OCI-LY7 (cell line): ENCODE data around the gene LSG1.

Experiments
- EZH2phosphoT487 ChIP-seq: fragments of 200-600 bp; sonication (generic); IDR thresholded peaks from 2 replicates; pipeline ENCODE4 v1.6.1; 2018; ENCODE audit warnings: low read depth, borderline replicate concordance, mild to moderate bottlenecking, mixed run types, antibody characterized with exemption, low read length, moderate library complexity, mixed read lengths
- TF ChIP-seq, protein P1 (sequence below): fragments of 200-600 bp; sonication (generic); conservative IDR thresholded peaks from 2 replicates; pipeline ENCODE4 v1.5.1; 2014; ENCODE audit warnings: mild to moderate bottlenecking, antibody characterized with exemption, low read length, moderate library complexity, mixed read lengths

DNA sequence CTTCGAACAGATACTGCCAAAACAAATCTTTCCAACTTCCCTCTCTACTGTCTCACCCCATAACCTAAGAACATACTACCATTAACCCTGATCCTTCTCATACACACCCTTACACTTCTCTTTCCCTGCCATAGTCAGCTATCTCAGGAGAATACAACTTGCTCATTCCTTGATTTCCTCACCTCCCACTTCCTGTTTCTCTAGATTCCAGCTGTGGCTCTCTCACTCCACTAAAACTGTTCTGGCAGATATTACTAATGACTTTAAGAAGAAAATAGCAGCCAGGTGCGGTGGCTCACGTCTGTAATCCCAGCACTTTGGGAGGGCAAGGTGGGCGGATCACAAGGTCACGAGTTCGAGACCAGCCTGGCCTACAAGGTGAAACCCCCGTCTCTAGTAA, 4.6 kb downstream of the LSG1 start:
- TF ChIP-seq EZH2phosphoT487: no peak
- TF ChIP-seq, protein P1, sequence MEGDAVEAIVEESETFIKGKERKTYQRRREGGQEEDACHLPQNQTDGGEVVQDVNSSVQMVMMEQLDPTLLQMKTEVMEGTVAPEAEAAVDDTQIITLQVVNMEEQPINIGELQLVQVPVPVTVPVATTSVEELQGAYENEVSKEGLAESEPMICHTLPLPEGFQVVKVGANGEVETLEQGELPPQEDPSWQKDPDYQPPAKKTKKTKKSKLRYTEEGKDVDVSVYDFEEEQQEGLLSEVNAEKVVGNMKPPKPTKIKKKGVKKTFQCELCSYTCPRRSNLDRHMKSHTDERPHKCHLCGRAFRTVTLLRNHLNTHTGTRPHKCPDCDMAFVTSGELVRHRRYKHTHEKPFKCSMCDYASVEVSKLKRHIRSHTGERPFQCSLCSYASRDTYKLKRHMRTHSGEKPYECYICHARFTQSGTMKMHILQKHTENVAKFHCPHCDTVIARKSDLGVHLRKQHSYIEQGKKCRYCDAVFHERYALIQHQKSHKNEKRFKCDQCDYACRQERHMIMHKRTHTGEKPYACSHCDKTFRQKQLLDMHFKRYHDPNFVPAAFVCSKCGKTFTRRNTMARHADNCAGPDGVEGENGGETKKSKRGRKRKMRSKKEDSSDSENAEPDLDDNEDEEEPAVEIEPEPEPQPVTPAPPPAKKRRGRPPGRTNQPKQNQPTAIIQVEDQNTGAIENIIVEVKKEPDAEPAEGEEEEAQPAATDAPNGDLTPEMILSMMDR: no peak
